ENCODE results near the gene SEPTIN3.

SEPTIN3 gene

DNA sequence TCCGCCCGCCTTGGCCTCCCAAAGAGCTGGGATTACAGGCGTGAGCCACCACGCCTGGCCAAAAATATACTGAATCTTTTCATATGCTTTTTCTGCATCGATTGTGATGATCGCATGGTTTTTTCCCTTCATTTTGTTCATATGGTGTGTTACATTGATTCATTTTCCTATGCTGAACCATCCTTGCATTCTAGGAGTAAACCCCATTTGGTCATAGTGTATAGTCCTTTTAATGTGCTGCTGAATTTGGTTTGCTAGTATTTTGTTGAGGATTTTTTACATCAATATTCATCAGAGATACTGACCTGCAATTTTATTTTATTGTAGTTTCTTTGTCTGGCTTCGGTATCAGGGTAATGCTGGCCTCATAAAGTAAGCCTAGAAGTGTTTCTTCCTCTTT lies 41.5 kb downstream of the SEPTIN3 start:
- DNase-seq (ENCODE audit: low spot score): no peak
- in situ Hi-C loops (cut with MboI; ENCODE audit: low pct_unique_long_range_greater_than_20kb, low sequenced_read_pairs, unreplicated experiment): no loop called here
- TF ChIP-seq, protein P1, sequence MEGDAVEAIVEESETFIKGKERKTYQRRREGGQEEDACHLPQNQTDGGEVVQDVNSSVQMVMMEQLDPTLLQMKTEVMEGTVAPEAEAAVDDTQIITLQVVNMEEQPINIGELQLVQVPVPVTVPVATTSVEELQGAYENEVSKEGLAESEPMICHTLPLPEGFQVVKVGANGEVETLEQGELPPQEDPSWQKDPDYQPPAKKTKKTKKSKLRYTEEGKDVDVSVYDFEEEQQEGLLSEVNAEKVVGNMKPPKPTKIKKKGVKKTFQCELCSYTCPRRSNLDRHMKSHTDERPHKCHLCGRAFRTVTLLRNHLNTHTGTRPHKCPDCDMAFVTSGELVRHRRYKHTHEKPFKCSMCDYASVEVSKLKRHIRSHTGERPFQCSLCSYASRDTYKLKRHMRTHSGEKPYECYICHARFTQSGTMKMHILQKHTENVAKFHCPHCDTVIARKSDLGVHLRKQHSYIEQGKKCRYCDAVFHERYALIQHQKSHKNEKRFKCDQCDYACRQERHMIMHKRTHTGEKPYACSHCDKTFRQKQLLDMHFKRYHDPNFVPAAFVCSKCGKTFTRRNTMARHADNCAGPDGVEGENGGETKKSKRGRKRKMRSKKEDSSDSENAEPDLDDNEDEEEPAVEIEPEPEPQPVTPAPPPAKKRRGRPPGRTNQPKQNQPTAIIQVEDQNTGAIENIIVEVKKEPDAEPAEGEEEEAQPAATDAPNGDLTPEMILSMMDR (IDR thresholded peaks at IDR 0.05; ENCODE audit: extremely low read depth, insufficient read depth, missing control alignments): no peak

DNA sequence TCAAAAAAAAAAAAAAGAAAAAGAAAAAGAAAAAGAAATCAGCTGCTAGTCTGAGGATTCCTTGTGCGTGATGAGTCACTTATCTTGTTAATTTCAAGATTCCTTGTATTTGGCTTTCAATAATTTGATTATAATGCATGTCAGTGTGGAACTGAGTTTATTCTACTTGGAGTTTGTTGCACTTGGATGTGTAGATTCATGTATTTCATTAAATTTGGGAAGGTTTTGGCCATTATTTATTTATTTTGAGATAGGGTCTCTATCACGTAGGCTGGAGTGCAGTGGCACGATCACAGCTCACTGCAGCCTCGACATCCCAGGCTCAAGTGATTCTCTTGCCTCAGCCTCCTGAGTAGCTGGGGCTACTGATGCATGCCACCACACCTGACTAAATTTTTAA lies 44.1 kb downstream of the SEPTIN3 start:
- TF ChIP-seq, protein P1 (IDR thresholded peaks at IDR 0.05; ENCODE audit: extremely low read depth, insufficient read depth, missing control alignments): no peak
- in situ Hi-C loops (cut with MboI; ENCODE audit: low pct_unique_long_range_greater_than_20kb, low sequenced_read_pairs, unreplicated experiment): no loop called here
- DNase-seq (ENCODE audit: low spot score): no peak

DNA sequence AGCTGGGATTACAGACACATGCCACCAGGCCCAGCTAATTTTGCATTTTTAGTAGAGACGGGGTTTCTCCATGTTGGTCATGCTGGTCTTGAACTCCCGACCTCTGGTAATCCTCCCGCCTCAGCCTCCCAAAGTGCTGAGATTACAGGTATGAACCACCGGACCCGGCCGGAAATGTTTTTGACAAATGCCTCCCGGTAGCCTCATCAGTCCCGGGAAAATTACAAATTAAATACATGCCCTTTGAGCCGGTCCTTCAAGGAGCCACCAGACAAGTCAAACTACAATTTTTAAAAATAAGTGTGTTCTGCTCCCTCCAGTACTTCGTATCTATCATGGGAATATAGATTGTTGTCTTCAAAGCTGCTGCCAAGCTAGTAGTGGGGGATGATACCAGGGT lies 46.9 kb downstream of the SEPTIN3 start:
- DNase-seq (ENCODE audit: low spot score): no peak
- TF ChIP-seq, protein P1 (IDR thresholded peaks at IDR 0.05; ENCODE audit: extremely low read depth, insufficient read depth, missing control alignments): no peak
- in situ Hi-C loops (cut with MboI; ENCODE audit: low pct_unique_long_range_greater_than_20kb, low sequenced_read_pairs, unreplicated experiment): no loop called here

DNA sequence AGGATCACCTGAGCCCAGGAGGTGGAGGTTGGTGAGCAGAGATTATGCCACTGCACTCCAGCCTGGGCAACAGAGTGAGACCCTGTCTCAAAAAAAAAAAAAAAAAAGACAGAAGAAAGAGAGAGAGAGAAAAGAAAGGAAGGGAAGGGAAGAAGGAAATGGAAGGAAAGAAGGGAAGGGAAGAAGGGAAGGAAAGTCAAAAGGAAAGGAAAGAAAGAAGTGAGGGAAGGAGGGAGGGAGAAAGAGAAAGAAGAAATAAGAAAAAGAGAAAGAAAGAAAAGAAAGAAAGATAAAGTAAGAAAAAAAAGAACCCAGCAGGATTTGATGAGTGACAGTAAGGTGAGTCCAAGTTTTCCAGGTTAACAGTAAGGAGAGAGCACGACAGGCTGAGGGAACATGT lies 49.0 kb downstream of the SEPTIN3 start:
- TF ChIP-seq, protein P1 (IDR thresholded peaks at IDR 0.05; ENCODE audit: extremely low read depth, insufficient read depth, missing control alignments): no peak
- in situ Hi-C loops (cut with MboI; ENCODE audit: low pct_unique_long_range_greater_than_20kb, low sequenced_read_pairs, unreplicated experiment): no loop called here
- no peak for DNase-seq (ENCODE audit: low spot score)
